Calu3 (cell line): Measurements from ENCODE around the gene THOC5. TPM values are rescaled to one million over a fixed set of nuclear protein-coding genes. Genes with fewer than 3 reads are reported as not detected.

Experiments
- BruUV-seq: library from RNA; stranded (reverse); fragments of 400-500 nt; replicated peaks from 2 replicates; lab custom pipeline; 2021; lab: Mats Ljungman, UMichigan
- CTCF ChIA-PET: fragments of 300-600 bp; sonication (Branson Sonifier 250); formaldehyde crosslinking; loops from one replicate; lab custom pipeline; 2022; ENCODE audit warnings: antibody characterized with exemption; lab: Charles Lee
- DNase-seq: peaks from one replicate; pipeline ENCODE4 v3.0.0; 2022
- H3K27ac Mint-ChIP-seq: one replicate; pipeline ENCODE4 v1.8.0; 2022; ENCODE audit warnings: mixed read lengths; ENCODE audit not compliant: unreplicated experiment
- H3K27me3 Mint-ChIP-seq: one replicate; pipeline ENCODE4 v1.8.0; 2022; ENCODE audit warnings: mixed read lengths; ENCODE audit not compliant: unreplicated experiment
- H3K36me3 Mint-ChIP-seq: one replicate; pipeline ENCODE4 v1.8.0; 2022; ENCODE audit warnings: mild to moderate bottlenecking, moderate library complexity, mixed read lengths; ENCODE audit not compliant: insufficient read depth, unreplicated experiment
- H3K4me1 Mint-ChIP-seq: one replicate; pipeline ENCODE4 v1.8.0; 2022; ENCODE audit warnings: mild to moderate bottlenecking, low read depth, mixed read lengths; ENCODE audit not compliant: unreplicated experiment
- H3K4me3 Mint-ChIP-seq: one replicate; pipeline ENCODE4 v1.8.0; 2022; ENCODE audit warnings: mild to moderate bottlenecking, low read depth, moderate library complexity, mixed read lengths; ENCODE audit not compliant: unreplicated experiment
- H3K9me3 Mint-ChIP-seq: one replicate; pipeline ENCODE4 v1.8.0; 2022; ENCODE audit warnings: low read depth, mixed read lengths; ENCODE audit not compliant: unreplicated experiment
- intact Hi-C: fragments of 100-400 bp; cut with micrococcal nuclease; formaldehyde crosslinking; loops from one replicate; pipeline ENCODE4 v1.10.0; 2022; ENCODE audit not compliant: unreplicated experiment
- total RNA-seq: library from RNA; stranded (reverse); gene quantifications from 2 replicates; pipeline ENCODE4 v1.2.3, GENCODE V29; 2022
- TF ChIP-seq, protein P1 (sequence below): fragments of 200-600 bp; IDR thresholded peaks from one replicate; pipeline ENCODE4 v1.8.0; 2022; ENCODE audit warnings: antibody characterized with exemption; ENCODE audit not compliant: unreplicated experiment

THOC5 gene
- total RNA-seq, 1 experiment from 2014 or later: 67.6 TPM

DNA sequence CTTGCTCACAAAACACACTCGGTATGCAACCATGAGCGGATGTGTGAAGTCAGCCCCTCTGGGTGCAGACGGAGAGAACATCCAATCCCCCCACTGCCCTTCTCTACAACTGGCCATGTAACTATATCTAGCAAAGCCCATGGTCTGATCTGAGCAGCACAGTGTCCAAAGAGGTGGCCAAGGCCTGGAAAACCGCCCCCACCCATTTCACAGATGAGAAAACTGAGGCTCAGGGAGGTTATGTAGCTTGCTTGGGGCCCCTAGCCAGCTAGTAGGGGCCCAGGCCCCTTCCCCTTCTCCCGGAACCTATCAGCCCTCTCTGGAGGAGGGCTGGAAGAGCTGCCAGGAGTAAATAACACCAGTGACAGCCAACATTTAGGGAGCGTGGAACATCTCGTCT, 89.0 kb downstream of the THOC5 start:
- TF ChIP-seq, protein P1, sequence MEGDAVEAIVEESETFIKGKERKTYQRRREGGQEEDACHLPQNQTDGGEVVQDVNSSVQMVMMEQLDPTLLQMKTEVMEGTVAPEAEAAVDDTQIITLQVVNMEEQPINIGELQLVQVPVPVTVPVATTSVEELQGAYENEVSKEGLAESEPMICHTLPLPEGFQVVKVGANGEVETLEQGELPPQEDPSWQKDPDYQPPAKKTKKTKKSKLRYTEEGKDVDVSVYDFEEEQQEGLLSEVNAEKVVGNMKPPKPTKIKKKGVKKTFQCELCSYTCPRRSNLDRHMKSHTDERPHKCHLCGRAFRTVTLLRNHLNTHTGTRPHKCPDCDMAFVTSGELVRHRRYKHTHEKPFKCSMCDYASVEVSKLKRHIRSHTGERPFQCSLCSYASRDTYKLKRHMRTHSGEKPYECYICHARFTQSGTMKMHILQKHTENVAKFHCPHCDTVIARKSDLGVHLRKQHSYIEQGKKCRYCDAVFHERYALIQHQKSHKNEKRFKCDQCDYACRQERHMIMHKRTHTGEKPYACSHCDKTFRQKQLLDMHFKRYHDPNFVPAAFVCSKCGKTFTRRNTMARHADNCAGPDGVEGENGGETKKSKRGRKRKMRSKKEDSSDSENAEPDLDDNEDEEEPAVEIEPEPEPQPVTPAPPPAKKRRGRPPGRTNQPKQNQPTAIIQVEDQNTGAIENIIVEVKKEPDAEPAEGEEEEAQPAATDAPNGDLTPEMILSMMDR: no peak
- no peaks in the 10 kb centered on the region for H3K36me3 Mint-ChIP-seq
- no TSS peak for BruUV-seq
- no peaks in the 10 kb centered on the region for H3K4me1 Mint-ChIP-seq
- intact Hi-C loops: no loop called here
- H3K27ac Mint-ChIP-seq: no peak overlapping the region
- H3K9me3 Mint-ChIP-seq: no peaks in the 10 kb centered on the region
- CTCF ChIA-PET: no interaction called here
- H3K27me3 Mint-ChIP-seq: peaks cover 45% of the 10 kb centered on the region
- H3K4me3 Mint-ChIP-seq: no peak overlapping the region
- no peak for DNase-seq

DNA sequence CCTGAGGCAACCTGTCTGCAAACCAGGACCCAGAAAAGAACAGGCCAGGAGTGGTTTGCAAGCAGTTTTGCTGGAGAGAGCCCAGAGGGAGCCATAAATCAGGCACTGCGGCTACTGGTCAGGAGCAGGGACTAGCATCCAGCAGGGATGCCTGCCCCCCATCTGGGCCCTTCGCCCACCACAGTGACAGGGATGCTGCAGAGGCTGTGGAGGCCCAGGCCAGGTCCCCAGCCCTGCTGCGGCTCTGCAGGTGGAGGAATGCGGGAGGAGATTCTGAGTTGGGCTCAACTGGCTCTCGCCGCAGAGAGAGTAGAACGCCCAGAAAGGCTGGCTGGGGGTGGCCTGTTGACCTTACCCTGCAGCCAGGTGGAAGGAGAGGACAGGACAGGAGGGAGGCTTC, 89.9 kb downstream of the THOC5 start:
- Mint-ChIP-seq H3K4me3 (no peak overlapping the region), H3K27me3 (peaks cover 35% of the 10 kb centered on the region), H3K9me3 (no peaks in the 10 kb centered on the region), H3K36me3 (no peaks in the 10 kb centered on the region), H3K27ac (no peak overlapping the region), H3K4me1 (no peaks in the 10 kb centered on the region)
- no peak for DNase-seq
- TF ChIP-seq, protein P1: no peak
- intact Hi-C loops: no loop called here
- no TSS peak for BruUV-seq
- CTCF ChIA-PET: no interaction called here

DNA sequence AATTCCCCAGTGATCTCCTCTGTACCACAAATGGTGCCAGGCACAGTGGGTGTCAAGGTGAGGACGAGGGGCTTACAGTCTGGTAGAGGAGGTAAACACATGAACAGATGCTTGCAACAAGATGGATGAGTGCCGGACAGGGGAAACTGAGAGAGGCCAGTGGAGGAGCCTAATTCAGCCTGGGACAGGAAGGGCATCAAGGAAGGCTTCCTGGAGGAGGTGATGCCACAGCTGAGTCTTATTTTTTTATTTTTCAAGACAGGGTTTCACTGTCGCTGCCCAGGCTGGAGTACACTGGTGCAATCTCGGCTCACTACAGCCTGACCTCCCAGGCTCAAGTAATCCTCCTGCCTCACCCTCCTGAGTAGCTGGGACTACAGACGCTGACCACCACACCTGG, 92.3 kb downstream of the THOC5 start:
- no peak for DNase-seq
- H3K27ac Mint-ChIP-seq: no peak overlapping the region
- BruUV-seq: no TSS peak
- H3K36me3 Mint-ChIP-seq: no peaks in the 10 kb centered on the region
- no peaks in the 10 kb centered on the region for H3K9me3 Mint-ChIP-seq
- H3K27me3 Mint-ChIP-seq: peaks cover 11% of the 10 kb centered on the region
- intact Hi-C loops: no loop called here
- no peak overlapping the region for H3K4me3 Mint-ChIP-seq
- CTCF ChIA-PET: interaction anchor here (0.7 kb wide), 1 partner anchor 39 kb away, joined by 6 read pairs; no protein-coding TSS in a partner anchor
- H3K4me1 Mint-ChIP-seq: no peaks in the 10 kb centered on the region
- TF ChIP-seq, protein P1: no peak

DNA sequence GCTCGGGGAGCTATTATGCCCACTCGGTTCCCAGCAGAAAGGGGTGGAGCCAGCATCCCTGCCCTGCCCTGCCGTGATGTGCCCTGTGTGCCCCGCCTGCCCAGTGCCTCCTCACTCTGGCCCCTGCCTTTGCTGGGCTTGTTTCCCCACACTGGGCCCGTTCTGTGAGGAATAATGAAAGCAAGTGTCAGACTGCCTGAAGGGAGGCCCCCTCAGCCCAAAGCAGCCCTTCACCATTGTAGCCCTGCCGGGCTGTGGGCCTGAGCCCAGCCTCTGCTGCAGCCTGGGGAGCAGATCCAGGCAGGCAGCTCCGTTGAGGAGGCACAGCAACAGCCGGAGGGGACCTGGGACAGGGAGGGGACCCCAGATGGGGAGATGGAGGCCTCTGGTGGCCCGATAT, 93.8 kb downstream of the THOC5 start:
- H3K4me3 Mint-ChIP-seq: no peak overlapping the region
- TF ChIP-seq, protein P1: no peak
- H3K36me3 Mint-ChIP-seq: no peaks in the 10 kb centered on the region
- DNase-seq: no peak
- no TSS peak for BruUV-seq
- no peaks in the 10 kb centered on the region for H3K4me1 Mint-ChIP-seq
- no peak overlapping the region for H3K27ac Mint-ChIP-seq
- H3K9me3 Mint-ChIP-seq: no peaks in the 10 kb centered on the region
- H3K27me3 Mint-ChIP-seq: no peaks in the 10 kb centered on the region
- CTCF ChIA-PET: interaction anchor here (0.7 kb wide), 1 partner anchor 13 kb away, joined by 3 read pairs; no protein-coding TSS in a partner anchor
- intact Hi-C loops: no loop called here
